ENCODE data around the gene EDAR. TPM values are rescaled to one million over a fixed set of nuclear protein-coding genes. Genes with fewer than 3 reads are reported as not detected.
A peak's percentile ranks its signal among the peaks of the same experiment; 100 is the strongest.

Gene EDAR
- total RNA-seq, 1 experiment from 2014 or later, result not detected

GRCh38 chr2:108909275-108909823 lies 79.7 kb downstream of the EDAR start:
- no peak for DNase-seq (ENCODE audit: low spot score)

- DNase-seq (ENCODE audit: low spot score), result no peak
Observed at GRCh38 chr2:108908713-108909070, 80.3 kb downstream of the EDAR start.

- no peak for DNase-seq (ENCODE audit: low spot score)
Observed at GRCh38 chr2:108907822-108908712, 81.0 kb downstream of the EDAR start.

GRCh38 chr2:108906403-108907077 lies 82.5 kb downstream of the EDAR start:
- no peak for DNase-seq (ENCODE audit: low spot score)

- no peak for DNase-seq (ENCODE audit: low spot score)
Observed at GRCh38 chr2:108905906-108906305, 83.1 kb downstream of the EDAR start.

GRCh38 chr2:108905176-108905575 lies 83.8 kb downstream of the EDAR start:
- no peak for DNase-seq (ENCODE audit: low spot score)

GRCh38 chr2:108904680-108905079 lies 84.3 kb downstream of the EDAR start:
- no peak for DNase-seq (ENCODE audit: low spot score)

- DNase-seq (ENCODE audit: low spot score), result no peak
Observed at GRCh38 chr2:108898315-108899082, 90.5 kb downstream of the EDAR start.

- DNase-seq (ENCODE audit: low spot score), result no peak
Observed at GRCh38 chr2:108896741-108897140, 92.3 kb downstream of the EDAR start.

- no peak for DNase-seq (ENCODE audit: low spot score)
Observed at GRCh38 chr2:108895188-108895587, 93.8 kb downstream of the EDAR start.

- DNase-seq (ENCODE audit: low spot score), result no peak
Observed at GRCh38 chr2:108894766-108895165, 94.3 kb downstream of the EDAR start.

- peak; percentile 21 for DNase-seq (ENCODE audit: low spot score)
Observed at GRCh38 chr2:108893277-108893676, 95.7 kb downstream of the EDAR start.

- DNase-seq (ENCODE audit: low spot score), result no peak
Observed at GRCh38 chr2:108889907-108890306, 99.1 kb downstream of the EDAR start.

GRCh38 chr2:108884619-108885018 lies 104.4 kb downstream of the EDAR start:
- no peak for DNase-seq (ENCODE audit: low spot score)

- DNase-seq (ENCODE audit: low spot score), result no peak
Observed at GRCh38 chr2:108878276-108878675, 110.7 kb downstream of the EDAR start.

- DNase-seq (ENCODE audit: low spot score), result no peak
Observed at GRCh38 chr2:108877506-108877905, 111.5 kb downstream of the EDAR start.

GRCh38 chr2:108870069-108870644 lies 118.9 kb downstream of the EDAR start:
- DNase-seq (ENCODE audit: low spot score), result no peak

- DNase-seq (ENCODE audit: low spot score), result no peak
Observed at GRCh38 chr2:108869542-108869941, 119.5 kb downstream of the EDAR start.

- no peak for DNase-seq (ENCODE audit: low spot score)
Observed at GRCh38 chr2:108868911-108869310, 120.1 kb downstream of the EDAR start.

GRCh38 chr2:108866041-108866440 lies 123.0 kb downstream of the EDAR start:
- DNase-seq (ENCODE audit: low spot score), result no peak

GRCh38 chr2:108858894-108859293 lies 130.1 kb downstream of the EDAR start:
- peak; percentile 7 for DNase-seq (ENCODE audit: low spot score)

- DNase-seq (ENCODE audit: low spot score), result peak; percentile 26
Observed at GRCh38 chr2:108855194-108855593, 133.8 kb downstream of the EDAR start.

Measured in A172 (cell line).